K562 (cell line): ENCODE results near the gene TTC23L. TPM values are rescaled to one million over a fixed set of nuclear protein-coding genes. Genes with fewer than 3 reads are reported as not detected.

Source experiments
- ARID1B ChIP-seq: fragments of 450-650 bp; IDR thresholded peaks from 2 replicates; pipeline ENCODE4 v1.6.1; 2016; ENCODE audit warnings: antibody characterized with exemption, mild to moderate bottlenecking, inconsistent platforms
- ARID2 ChIP-seq: fragments of 450-650 bp; IDR thresholded peaks from 2 replicates; pipeline ENCODE4 v1.6.1; 2017; ENCODE audit warnings: antibody characterized with exemption, mild to moderate bottlenecking
- BRD4 ChIP-seq: fragments of 200-600 bp; sonication (generic); IDR thresholded peaks from 2 replicates; pipeline ENCODE4 v1.6.1; 2017; ENCODE audit warnings: inconsistent platforms
- CHCHD3 ChIP-seq: fragments of 250-450 bp; sonication (Bioruptor Pico); IDR thresholded peaks from 2 replicates; pipeline ENCODE4 v2.1.2; 2022; ENCODE audit warnings: mild to moderate bottlenecking
- CHD4 ChIP-seq: fragments of 200-600 bp; sonication (generic); IDR thresholded peaks from 3 replicates; pipeline ENCODE4 v1.6.1; 2012; ENCODE audit warnings: low read depth, mild to moderate bottlenecking, mixed read lengths, low read length, inconsistent platforms; ENCODE audit not compliant: insufficient read depth, insufficient replicate concordance, poor library complexity, severe bottlenecking
- KDM1A ChIP-seq, 2 experiments: fragments of 450-650 bp; IDR thresholded peaks; 2 replicates each; pipeline ENCODE4 v1.6.1; 2016; ENCODE audit warnings: mild to moderate bottlenecking in 2 of 2
- LEF1 ChIP-seq: fragments of 450-650 bp; IDR thresholded peaks from 2 replicates; pipeline ENCODE4 v1.6.1; 2016; ENCODE audit warnings: mild to moderate bottlenecking
- MTA1 ChIP-seq: fragments of 450-650 bp; IDR thresholded peaks from 2 replicates; pipeline ENCODE4 v1.6.1; 2017; ENCODE audit warnings: borderline replicate concordance
- NFXL1 ChIP-seq: fragments of 450-650 bp; formaldehyde crosslinking; IDR thresholded peaks from 2 replicates; pipeline ENCODE4 v1.4.0; 2021; ENCODE audit warnings: mild to moderate bottlenecking
- POLR2A ChIP-seq: fragments of 450-650 bp; conservative IDR thresholded peaks from 2 replicates; pipeline ENCODE4 v1.6.1; 2016
- PRPF4 ChIP-seq: fragments of 200-400 bp; formaldehyde crosslinking; IDR thresholded peaks from one replicate; pipeline ENCODE4 v1.6.1; 2017; ENCODE audit warnings: low read length, low read depth, mild to moderate bottlenecking; ENCODE audit not compliant: insufficient read depth, poor library complexity, severe bottlenecking
- RAD21 ChIP-seq, 2 experiments: fragments of 250-450 bp in 1 of 2; fragments of 450-650 bp in 1 of 2; sonication (Bioruptor Pico) in 1 of 2; formaldehyde crosslinking in 1 of 2; IDR thresholded peaks in 1 of 2; conservative IDR thresholded peaks in 1 of 2; 2 replicates each; pipeline versions ENCODE4 v1.4.0 to v1.8.0; 2020 to 2022; ENCODE audit warnings: mild to moderate bottlenecking in 2 of 2, moderate library complexity in 1 of 2
- RFX7 ChIP-seq: fragments of 250-450 bp; sonication (Bioruptor Pico); IDR thresholded peaks from 2 replicates; pipeline ENCODE4 v1.5.1; 2021; ENCODE audit warnings: mild to moderate bottlenecking
- SMAD4 ChIP-seq: fragments of 250-450 bp; sonication (Bioruptor Pico); conservative IDR thresholded peaks from 2 replicates; pipeline ENCODE4 v1.8.0; 2021; ENCODE audit warnings: inconsistent platforms, mild to moderate bottlenecking, moderate library complexity
- TAF9B ChIP-seq: fragments of 450-650 bp; IDR thresholded peaks from 2 replicates; pipeline ENCODE4 v1.6.1; 2018; ENCODE audit warnings: mild to moderate bottlenecking; ENCODE audit not compliant: partially characterized antibody
- ZFPM2 ChIP-seq: fragments of 250-450 bp; sonication (Bioruptor Pico); IDR thresholded peaks from 2 replicates; pipeline ENCODE4 v1.5.1; 2022; ENCODE audit warnings: mild to moderate bottlenecking
- ZNF551 ChIP-seq: fragments of 250-450 bp; sonication (Bioruptor Pico); IDR thresholded peaks from 2 replicates; pipeline ENCODE4 v1.5.0; 2021; ENCODE audit warnings: mild to moderate bottlenecking, moderate library complexity
- ZNF696 ChIP-seq: fragments of 250-450 bp; sonication (Bioruptor Pico); conservative IDR thresholded peaks from 2 replicates; pipeline ENCODE4 v1.4.0; 2020; ENCODE audit warnings: mild to moderate bottlenecking, moderate library complexity
- polyA plus RNA-seq, 8 experiments: library from polyadenylated mRNA; depleted of rRNA in 4 of 8; stranded (reverse) in 5 of 8; unstranded in 3 of 8; fragments of >200 nt; fragmentation: Nextera tagmentation in 2 of 8; fragmentation: Illumina TruSeq in 1 of 8; extraction: Ambion mirVana in 2 of 8; extraction: Trizol in 1 of 8; gene quantifications; 2 replicates each; pipeline versions ENCODE4 v1.2.1 to v1.2.3, GENCODE V29; 2011 to 2014; ENCODE audit warnings: inconsistent platforms in 1 of 8, missing spikeins in 1 of 8
- total RNA-seq, 7 experiments: library from RNA; depleted of rRNA in 6 of 7; stranded (reverse); fragments of >200 nt in 6 of 7; fragmentation: Illumina TruSeq in 2 of 7; extraction: Trizol in 2 of 7; gene quantifications; 2 replicates each; pipeline versions ENCODE4 v1.2.1 to v1.2.3, GENCODE V29; 2011 to 2021; ENCODE audit warnings: low replicate concordance in 1 of 7
- TF ChIP-seq, protein P1 (sequence below): fragments of 200-800 bp; sonication (Bioruptor generic); IDR thresholded peaks from 2 replicates; pipeline ENCODE4 v1.6.1; 2016; ENCODE audit warnings: missing genetic modification characterization, missing compliant biosample characterization
- TF ChIP-seq, protein P2 (sequence below): fragments of 450-650 bp; IDR thresholded peaks from 2 replicates; pipeline ENCODE4 v1.6.1; 2016; ENCODE audit warnings: antibody characterized with exemption
- TF ChIP-seq, protein P3 (sequence below): sonication (generic); formaldehyde crosslinking; IDR thresholded peaks from 2 replicates; pipeline ENCODE4 v1.9.0; 2022; ENCODE audit warnings: mild to moderate bottlenecking, missing genetic modification reagents
- TF ChIP-seq, protein P4 (sequence below): fragments of 250-450 bp; sonication (Bioruptor Pico); IDR thresholded peaks from 2 replicates; pipeline ENCODE4 v1.4.0; 2020; ENCODE audit warnings: mild to moderate bottlenecking

Gene TTC23L
- total and polyA plus RNA-seq, 9 of the 15 experiments (the other 6 are each of a cell fraction or from before 2014, with no cell fraction given) = 0.03 to 0.32 (median 0.14) TPM; not detected in 2

DNA sequence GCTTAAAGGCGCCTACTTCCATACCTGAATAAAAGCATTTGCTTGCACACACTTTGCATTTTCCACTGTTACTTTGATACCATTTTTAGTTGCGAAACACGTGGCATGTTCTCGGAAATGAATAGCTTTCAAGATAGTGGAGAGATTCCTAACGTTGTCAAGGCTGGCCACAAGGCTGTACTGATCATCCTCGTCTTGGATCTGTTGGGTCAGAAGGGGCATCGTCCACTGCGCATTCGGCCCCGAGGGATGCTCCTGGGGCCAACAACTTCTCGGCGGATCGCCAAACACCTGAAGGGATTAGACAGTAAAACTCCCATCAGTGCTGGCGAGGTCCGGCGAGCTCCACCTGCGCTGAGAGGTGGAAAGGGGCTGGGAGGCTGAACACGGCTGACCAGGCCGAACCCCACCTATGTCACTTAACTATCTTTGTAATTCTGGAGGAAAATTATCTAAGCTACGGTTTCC, 75.7 kb downstream of the TTC23L start (continued):
- TF ChIP-seq, protein P1, sequence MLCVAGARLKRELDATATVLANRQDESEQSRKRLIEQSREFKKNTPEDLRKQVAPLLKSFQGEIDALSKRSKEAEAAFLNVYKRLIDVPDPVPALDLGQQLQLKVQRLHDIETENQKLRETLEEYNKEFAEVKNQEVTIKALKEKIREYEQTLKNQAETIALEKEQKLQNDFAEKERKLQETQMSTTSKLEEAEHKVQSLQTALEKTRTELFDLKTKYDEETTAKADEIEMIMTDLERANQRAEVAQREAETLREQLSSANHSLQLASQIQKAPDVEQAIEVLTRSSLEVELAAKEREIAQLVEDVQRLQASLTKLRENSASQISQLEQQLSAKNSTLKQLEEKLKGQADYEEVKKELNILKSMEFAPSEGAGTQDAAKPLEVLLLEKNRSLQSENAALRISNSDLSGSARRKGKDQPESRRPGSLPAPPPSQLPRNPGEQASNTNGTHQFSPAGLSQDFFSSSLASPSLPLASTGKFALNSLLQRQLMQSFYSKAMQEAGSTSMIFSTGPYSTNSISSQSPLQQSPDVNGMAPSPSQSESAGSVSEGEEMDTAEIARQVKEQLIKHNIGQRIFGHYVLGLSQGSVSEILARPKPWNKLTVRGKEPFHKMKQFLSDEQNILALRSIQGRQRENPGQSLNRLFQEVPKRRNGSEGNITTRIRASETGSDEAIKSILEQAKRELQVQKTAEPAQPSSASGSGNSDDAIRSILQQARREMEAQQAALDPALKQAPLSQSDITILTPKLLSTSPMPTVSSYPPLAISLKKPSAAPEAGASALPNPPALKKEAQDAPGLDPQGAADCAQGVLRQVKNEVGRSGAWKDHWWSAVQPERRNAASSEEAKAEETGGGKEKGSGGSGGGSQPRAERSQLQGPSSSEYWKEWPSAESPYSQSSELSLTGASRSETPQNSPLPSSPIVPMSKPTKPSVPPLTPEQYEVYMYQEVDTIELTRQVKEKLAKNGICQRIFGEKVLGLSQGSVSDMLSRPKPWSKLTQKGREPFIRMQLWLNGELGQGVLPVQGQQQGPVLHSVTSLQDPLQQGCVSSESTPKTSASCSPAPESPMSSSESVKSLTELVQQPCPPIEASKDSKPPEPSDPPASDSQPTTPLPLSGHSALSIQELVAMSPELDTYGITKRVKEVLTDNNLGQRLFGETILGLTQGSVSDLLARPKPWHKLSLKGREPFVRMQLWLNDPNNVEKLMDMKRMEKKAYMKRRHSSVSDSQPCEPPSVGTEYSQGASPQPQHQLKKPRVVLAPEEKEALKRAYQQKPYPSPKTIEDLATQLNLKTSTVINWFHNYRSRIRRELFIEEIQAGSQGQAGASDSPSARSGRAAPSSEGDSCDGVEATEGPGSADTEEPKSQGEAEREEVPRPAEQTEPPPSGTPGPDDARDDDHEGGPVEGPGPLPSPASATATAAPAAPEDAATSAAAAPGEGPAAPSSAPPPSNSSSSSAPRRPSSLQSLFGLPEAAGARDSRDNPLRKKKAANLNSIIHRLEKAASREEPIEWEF (CRISPR knock-in tag) = no peak
- TF ChIP-seq, protein P2, sequence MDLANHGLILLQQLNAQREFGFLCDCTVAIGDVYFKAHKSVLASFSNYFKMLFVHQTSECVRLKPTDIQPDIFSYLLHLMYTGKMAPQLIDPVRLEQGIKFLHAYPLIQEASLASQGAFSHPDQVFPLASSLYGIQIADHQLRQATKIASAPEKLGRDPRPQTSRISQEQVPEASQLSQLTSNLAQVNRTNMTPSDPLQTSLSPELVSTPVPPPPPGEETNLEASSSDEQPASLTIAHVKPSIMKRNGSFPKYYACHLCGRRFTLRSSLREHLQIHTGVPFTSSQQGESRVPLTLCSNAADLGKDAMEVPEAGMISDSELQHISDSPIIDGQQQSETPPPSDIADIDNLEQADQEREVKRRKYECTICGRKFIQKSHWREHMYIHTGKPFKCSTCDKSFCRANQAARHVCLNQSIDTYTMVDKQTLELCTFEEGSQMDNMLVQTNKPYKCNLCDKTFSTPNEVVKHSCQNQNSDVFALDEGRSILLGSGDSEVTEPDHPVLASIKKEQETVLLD = no peak
- TF ChIP-seq BRD4 (no peak), NFXL1 (CRISPR knock-in tag) (no peak), RAD21 (CRISPR knock-in tag; conservative IDR thresholded peaks at IDR 0.05 in 1 of 2, IDR thresholded peaks at IDR 0.05 in 1 of 2) (no peak), POLR2A (no peak), ZNF551 (CRISPR knock-in tag) (no peak), PRPF4 (no peak), MTA1 (no peak), LEF1 (peak; percentile 40; the same call in 1 of the 2 replicates), CHCHD3 (CRISPR knock-in tag) (no peak), RFX7 (CRISPR knock-in tag) (no peak), CHD4 (no peak), ARID1B (no peak), SMAD4 (no peak), ZNF696 (CRISPR knock-in tag) (no peak), KDM1A (IDR thresholded peaks at IDR 0.05) (peak in 1 of 2 experiments; percentile 52; a peak in 1 of 4 replicates), TAF9B (no peak), ZFPM2 (CRISPR knock-in tag) (no peak), ARID2 (no peak)
- TF ChIP-seq, protein P3, sequence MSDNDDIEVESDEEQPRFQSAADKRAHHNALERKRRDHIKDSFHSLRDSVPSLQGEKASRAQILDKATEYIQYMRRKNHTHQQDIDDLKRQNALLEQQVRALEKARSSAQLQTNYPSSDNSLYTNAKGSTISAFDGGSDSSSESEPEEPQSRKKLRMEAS (CRISPR knock-in tag) = no peak; the same call in none of the 2 replicates
- TF ChIP-seq, protein P4, sequence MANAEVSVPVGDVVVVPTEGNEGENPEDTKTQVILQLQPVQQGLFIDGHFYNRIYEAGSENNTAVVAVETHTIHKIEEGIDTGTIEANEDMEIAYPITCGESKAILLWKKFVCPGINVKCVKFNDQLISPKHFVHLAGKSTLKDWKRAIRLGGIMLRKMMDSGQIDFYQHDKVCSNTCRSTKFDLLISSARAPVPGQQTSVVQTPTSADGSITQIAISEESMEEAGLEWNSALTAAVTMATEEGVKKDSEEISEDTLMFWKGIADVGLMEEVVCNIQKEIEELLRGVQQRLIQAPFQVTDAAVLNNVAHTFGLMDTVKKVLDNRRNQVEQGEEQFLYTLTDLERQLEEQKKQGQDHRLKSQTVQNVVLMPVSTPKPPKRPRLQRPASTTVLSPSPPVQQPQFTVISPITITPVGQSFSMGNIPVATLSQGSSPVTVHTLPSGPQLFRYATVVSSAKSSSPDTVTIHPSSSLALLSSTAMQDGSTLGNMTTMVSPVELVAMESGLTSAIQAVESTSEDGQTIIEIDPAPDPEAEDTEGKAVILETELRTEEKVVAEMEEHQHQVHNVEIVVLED (CRISPR knock-in tag) = no peak
